ENCODE data around the gene HYOU1. TPM values are rescaled to one million over a fixed set of nuclear protein-coding genes. Genes with fewer than 3 reads are reported as not detected.

The HYOU1 gene
- total RNA-seq, 4 donors from 2014 or later: 46.4 to 131 (median 61.0) TPM

DNA sequence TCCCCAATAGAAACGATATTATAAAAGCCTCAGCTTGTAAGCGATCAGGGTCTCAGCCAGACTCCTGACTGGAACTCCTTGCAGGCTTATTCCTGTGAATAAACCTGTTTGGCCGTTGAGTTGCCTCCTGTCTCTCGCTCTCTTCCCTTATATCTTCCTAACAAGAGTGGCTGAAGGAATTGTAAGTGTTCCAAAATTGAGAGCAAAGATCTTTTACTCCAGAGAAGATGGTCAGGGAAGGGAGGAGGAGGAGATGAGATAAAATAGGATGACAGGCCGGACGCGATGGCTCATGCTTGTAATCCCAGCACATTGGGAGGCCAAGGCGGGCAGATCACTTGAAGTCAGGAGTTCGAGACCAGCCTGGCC, 25.1 kb downstream of the HYOU1 start:
- intact Hi-C loops (cut with DNase I; ENCODE audit: low total_unique reads) (no loop called here), in situ Hi-C loops (cut with MboI; ENCODE audit: low pct_ligation_motif_present in 1 of 4, low pct_unique_long_range_greater_than_20kb in 1 of 4, low sequenced_read_pairs in 3 of 4) (no loop called here)
- no peak for DNase-seq
- Histone ChIP-seq H3K27ac (no peak overlapping the region), H3K4me3 (no peak overlapping the region), H3K27me3 (no peaks in the 10 kb centered on the region), H3K4me1 (peaks cover 7 to 38% (median 29%) of the 10 kb centered on the region in 4 donors), H3K9me3 (no peaks in the 10 kb centered on the region), H3K36me3 (no peaks in the 10 kb centered on the region)
- TF ChIP-seq POLR2AphosphoS5 (IDR thresholded peaks at IDR 0.05) (no peak), CTCF (IDR thresholded peaks at IDR 0.05) (no peak)
- WGBS, 2 donors (ENCODE audit: low coverage in 1 of 2): 75 to 84% methylated on average over 3 to 9 of the region's 9 CpGs

GRCh38 chr11:119030329-119031047, 26.5 kb downstream of the HYOU1 start, which contains the start of gene SLC37A4:
SLC37A4 (minus strand) TSS chr11:119030877.
- intact Hi-C loops (cut with DNase I; ENCODE audit: low total_unique reads): no loop called here
- in situ Hi-C loops (cut with MboI; ENCODE audit: low pct_ligation_motif_present in 1 of 4, low pct_unique_long_range_greater_than_20kb in 1 of 4, low sequenced_read_pairs in 3 of 4): no loop called here
- DNase-seq: peak; percentile 100
- TF ChIP-seq CTCF (IDR thresholded peaks at IDR 0.05): peak in 2 of 5 experiments; percentile 80 to 96
- TF ChIP-seq EP300 (IDR thresholded peaks at IDR 0.05; ENCODE audit: low read depth): no peak
- peak; percentile 61 for TF ChIP-seq POLR2A (IDR thresholded peaks at IDR 0.05)
- peak; percentile 68 to 86 (median 83) for TF ChIP-seq POLR2AphosphoS5 (IDR thresholded peaks at IDR 0.05)
- Histone ChIP-seq H3K9me3 (no peaks in the 10 kb centered on the region), H3K27me3 (no peaks in the 10 kb centered on the region), H3K27ac (peak within 1 kb of the TSS; percentile 85 to 92 (median 88)), H3K4me3 (peak within 1 kb of the TSS; percentile 48 to 82 (median 68)), H3K36me3 (no peaks in the 10 kb centered on the region), H3K4me1 (peaks cover 7 to 40% (median 31%) of the 10 kb centered on the region in 4 donors)
- WGBS, 2 donors (ENCODE audit: low coverage in 1 of 2): 1% methylated on average over 53 of the region's 67 CpGs; no CpG with 5 or more reads in 1 of the 2 donors

DNA sequence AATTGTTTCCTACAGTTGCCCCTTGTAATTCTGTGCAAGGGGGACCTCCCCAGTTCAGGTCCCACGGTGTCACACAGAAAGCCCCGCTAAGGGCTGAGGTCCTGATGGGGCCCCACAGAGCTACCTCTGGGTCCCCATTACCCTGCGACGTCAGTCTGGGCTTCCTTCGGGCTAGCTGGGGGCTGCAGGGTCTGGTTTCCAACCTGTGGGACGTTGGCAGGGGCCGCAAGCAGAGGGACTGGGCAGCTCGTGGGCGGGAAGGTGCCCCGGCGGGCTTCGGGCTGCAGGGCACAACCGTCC, 27.0 kb downstream of the HYOU1 start:
- peaks cover 7 to 43% (median 31%) of the 10 kb centered on the region in 4 donors for H3K4me1 ChIP-seq
- no peak for DNase-seq
- 11% methylated on average over 4 of the region's 13 CpGs; no CpG with 5 or more reads in 1 of the 2 donors for WGBS, 2 donors (ENCODE audit: low coverage in 1 of 2)

More for the DNA sequence above, 27.0 kb downstream of the HYOU1 start:
- Histone ChIP-seq H3K4me3 (peak overlapping the region; percentile 48 to 82 (median 68)), H3K27me3 (no peaks in the 10 kb centered on the region), H3K9me3 (no peaks in the 10 kb centered on the region), H3K36me3 (peaks cover 0 to 2% (median 0%) of the 10 kb centered on the region in 4 donors), H3K27ac (peak overlapping the region; percentile 85 to 92 (median 88))
- in situ Hi-C loops (cut with MboI; ENCODE audit: low pct_ligation_motif_present in 1 of 4, low pct_unique_long_range_greater_than_20kb in 1 of 4, low sequenced_read_pairs in 3 of 4): no loop called here
- intact Hi-C loops (cut with DNase I; ENCODE audit: low total_unique reads): no loop called here
- no peak for TF ChIP-seq POLR2A (IDR thresholded peaks at IDR 0.05)
- TF ChIP-seq CTCF (IDR thresholded peaks at IDR 0.05): no peak
- TF ChIP-seq POLR2AphosphoS5 (IDR thresholded peaks at IDR 0.05): no peak
- no peak for TF ChIP-seq EP300 (IDR thresholded peaks at IDR 0.05; ENCODE audit: low read depth)
